NCI-H146 (cell line): ENCODE results near the gene SYMPK.
"Not testable (repeated sequence)": the region's sequence is repeated elsewhere in the genome, so short reads cannot be mapped to it uniquely, and the experiment has no call there.

Experiments used
- DNase-seq: peaks from one replicate; lab custom pipeline; 2025; lab: John Stamatoyannopoulos, UW

SYMPK gene

DNA sequence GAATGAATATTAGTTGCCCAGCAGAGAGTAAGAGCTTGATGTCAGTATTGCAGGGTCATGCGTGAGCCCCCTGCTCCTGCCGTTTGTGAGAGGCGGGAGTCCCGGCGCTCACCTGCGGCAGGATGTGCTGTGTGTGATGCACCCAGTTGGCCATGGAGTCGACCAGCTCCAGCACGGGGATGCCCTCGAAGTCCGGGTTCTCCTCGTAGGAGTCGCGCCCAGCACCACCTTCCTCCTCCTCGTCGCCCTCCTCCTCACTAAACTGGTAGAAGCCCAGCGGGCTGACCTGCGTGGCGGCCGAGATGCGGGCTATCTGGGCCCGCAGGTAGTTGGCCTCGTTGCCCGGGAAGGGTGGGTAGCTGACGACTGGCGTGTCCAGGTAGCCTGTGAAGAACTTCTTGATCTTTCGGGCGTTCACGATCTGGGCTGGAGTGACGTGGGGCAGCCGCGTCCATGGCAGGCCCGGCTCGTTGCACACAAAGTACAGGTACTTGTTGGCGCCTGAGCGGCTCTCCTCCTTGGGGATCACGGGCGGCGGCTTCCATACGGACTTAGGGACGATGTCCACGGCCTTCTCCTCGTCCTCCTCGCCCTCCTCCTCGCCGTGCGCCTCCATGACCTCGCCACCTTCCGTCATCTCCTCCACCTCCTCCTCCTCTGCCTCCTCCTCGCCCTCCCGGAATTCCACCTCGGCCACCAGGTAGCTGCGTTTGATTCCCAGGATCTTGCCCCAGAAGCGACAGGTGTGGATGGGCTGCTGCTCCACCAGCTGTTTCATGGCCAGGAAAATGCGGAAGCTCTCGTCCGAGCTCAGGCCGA is 58.6 kb downstream of the SYMPK start:
- DNase-seq: no peak

DNA sequence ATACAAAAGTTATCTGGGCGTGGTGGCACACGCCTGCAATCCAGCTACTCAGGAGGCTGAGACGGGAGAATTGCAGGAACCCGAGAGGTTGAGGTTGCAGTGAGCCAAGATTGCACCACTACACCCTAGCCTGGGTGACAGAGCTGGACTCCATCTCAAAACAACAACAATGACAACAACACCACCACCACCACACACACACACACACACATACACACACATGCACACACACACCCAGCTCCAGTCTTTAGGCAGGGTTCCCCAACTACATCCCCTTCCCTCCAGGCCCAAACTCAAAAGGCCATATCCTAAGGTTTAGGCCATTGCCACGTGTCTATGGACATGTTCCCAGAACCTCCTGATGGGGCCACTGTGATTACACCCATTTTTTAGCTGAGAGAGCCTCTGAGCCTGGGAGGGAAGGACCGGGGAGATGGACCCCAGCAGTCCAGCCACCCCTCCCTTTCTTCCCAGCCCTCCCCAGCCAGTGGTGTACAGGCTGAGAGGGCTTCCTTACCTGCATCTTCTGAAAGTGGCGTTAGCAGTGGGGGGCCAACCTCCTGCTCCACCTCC is 61.3 kb downstream of the SYMPK start:
- no peak for DNase-seq

- DNase-seq: no peak
Observed at GRCh38 chr19:45800070-45800553, 62.8 kb downstream of the SYMPK start.

DNA sequence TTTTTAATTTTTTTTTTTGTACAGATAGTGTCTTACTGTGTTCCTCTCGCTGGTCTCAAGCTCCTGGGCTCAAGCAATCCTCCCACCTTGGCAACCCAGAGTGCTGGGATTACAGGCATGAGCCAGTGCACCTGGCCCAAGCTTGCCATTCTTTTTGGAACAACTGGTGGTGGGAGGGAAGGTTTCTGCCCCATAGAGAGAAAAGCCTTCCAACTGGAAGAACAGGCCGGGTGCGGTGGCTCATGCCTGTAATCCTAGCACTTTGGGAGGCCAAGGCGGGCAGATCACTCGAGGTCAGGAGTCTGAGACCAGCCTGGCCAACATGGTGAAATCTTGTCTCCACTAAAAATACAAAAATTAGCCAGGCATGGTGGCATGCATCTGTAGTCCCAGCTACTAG is 63.4 kb downstream of the SYMPK start:
- not testable (repeated sequence) for DNase-seq

DNA sequence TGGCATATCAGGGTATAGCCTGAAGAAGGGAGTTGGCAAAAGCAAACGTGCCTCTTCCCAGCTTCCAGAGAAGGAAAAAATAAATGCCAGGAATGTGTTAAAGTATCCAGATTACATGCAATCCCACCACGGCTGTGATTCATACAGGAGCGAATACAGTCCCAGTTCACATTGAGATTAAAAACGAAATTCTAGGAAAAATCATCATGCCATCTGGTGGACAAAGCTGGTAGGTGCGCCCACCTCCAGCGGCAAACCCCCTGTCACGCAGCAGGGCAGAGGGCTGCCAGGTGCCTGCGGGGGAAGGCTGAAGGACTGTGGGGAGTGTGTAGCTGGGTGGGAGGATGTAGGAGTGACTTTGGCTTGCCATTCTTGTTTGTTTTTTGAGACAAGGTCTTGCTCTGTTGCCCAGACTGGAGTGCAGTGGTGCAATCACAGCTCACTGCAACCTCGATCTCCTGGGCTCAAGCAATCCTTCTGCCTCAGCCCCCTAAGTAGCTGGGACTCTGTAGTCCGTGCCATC is 63.9 kb downstream of the SYMPK start:
- peak; percentile 71 for DNase-seq

DNA sequence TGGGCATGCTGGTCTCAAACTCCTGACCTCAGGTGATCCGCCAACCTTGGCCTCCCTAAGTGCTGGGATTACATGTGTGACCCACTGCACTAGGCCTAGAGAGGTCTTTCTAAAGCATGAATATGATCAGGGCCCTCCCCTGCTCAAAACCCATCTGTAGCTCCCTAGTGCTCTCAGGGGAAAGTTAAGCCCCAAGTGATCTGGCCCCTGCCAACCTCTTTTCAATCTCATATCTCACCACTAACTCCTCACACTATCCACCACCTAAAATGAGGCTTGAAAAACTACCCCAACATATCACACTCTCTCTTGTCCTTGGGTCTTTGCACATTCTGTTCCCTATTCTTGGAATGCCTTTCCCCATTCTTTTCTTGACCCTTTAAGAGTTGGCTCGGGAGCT is 68.3 kb downstream of the SYMPK start:
- no peak for DNase-seq

GRCh38 chr19:45793876-45794275 is 69.1 kb downstream of the SYMPK start:
- no peak for DNase-seq

- no peak for DNase-seq
Observed at GRCh38 chr19:45793178-45793564, 69.8 kb downstream of the SYMPK start.

DNA sequence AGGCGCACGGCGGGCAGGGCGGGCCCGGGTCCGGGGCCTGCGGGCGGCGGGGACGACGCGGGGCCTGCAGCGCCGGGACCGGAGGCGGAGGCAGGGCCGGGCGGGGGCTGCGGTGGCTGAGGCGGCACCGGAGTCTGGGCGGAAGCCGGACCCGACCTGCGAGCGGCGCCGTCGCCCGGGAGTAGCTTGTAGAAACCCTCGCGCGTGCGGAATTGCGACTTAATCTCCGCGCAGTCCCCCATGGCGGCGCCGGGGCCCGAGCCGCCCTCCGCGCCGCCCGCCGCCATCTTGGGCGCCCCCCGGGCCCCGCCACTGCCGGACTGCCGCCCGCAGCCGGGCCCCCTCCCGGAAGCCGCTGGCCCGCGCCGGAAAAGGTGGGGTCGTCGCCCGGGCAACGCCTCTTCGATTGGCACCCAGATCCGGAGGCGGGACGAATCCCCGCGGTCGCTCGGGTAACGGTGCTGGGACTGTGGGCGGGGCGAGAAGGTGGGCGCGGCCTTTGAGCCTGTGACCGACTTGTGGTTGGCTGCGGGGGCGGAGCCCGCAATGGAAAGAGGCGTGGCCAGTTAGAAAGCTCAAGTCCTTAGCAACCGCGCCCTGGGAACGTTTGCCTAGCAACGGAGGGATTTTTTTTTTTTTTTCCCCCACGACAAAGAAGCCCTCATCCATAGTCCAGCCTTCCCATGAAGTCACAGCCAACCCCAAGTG is 70.3 kb downstream of the SYMPK start, which contains the start of gene DMWD:
TSS of gene DMWD (minus strand) at position 376 of the 708 bp plus-strand sequence. CDS start at position 287, 89 bp downstream.
- peak; percentile 100 for DNase-seq

- peak; percentile 46 for DNase-seq
Observed at GRCh38 chr19:45791744-45792469, 71.0 kb downstream of the SYMPK start.

- no peak for DNase-seq
Observed at GRCh38 chr19:45790942-45791341, 72.0 kb downstream of the SYMPK start.

DNA sequence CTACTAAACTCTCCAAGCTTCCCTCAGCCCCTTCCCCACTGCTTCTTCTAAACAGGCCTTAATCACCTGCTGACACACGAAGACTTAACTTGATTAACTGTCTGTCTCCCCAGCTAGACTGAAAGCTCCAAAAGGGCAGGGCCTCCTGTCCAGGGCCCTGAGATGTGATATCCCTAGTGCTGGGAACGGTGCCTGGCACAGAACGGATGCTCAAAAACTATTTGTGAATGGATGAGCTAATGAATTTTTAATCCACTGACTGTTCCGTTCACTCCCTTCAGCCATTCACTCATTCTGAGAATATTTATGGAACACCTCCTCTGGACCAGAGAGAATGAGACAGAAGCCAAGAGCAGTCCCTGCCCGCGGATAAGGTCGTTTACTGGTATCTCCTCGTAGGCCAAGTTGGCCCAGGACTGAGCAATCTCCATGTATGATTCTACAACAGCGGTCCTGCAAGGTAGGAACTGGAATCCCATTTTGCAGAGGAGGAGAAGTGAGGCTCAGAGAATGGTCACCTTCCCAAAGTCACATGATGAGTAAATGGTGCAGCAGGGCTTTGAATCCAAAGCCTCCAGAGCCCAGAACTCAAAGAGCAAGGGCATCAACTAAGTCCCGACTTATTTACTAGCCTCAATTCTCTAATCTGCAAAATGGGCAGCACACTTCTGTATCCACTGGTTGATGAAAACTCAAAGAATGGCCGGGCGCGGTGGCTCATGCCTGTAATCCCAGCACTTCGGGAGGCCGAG is 73.7 kb downstream of the SYMPK start:
- no peak for DNase-seq

- DNase-seq: no peak
Observed at GRCh38 chr19:45786533-45786894, 76.4 kb downstream of the SYMPK start.

DNA sequence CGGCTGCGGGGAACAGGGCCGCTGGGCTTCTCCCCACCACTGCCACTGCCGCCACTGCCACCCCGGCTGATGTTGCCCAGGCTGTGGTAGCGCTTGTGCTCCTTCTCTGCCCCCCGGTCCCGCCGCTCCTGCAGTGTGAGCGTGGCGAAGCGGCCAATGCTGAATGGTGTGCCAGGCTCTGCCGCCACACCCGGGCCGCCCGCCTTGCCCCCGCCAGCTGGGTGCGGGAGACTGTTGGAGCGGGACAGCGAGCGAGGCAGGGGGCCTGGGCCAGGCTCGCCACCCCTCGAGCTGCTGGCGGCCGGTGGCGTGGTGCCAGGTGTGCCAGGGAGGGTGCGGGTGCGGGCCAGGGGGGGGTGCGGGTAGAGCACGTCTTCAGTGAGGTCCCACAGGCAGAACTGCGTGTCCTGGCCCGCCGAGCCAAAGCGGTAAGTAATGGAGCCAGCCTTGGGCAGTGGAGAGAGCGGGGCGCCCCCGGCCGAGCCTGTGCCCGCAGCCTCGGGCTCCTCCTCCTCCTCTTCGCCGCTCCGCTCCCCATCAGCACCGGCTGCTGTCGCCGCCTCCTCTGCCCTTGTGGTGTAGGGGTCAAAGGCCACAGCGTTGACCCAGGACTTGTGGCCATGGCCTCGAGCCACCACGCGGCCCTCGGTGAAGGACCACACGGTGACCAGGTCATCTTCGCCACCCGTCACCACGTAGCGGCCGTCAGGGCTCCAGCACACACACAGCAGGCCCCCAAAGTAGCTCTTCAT is 77.0 kb downstream of the SYMPK start:
- DNase-seq: no peak

DNA sequence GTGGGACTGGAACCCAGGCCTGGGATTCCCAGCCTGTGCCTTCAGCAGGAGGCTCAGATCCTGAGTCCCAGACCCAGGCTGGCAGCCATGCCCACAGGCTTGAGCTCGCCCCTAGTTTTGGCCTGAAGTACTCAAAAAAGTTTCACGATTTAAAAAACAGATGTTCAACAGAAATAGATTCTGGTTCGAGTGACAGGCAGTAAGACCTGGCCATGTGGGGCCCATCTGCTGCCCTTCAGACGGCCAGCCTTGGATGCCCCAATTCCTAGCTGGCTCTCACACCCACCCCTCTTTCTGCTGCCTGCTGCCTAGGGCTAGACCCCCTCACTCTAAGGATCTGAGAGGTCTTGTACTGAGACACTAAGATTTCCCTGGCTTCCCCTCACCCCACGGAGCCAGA is 77.8 kb downstream of the SYMPK start:
- DNase-seq: no peak

GRCh38 chr19:45784096-45784495 is 78.9 kb downstream of the SYMPK start:
- DNase-seq: no peak

GRCh38 chr19:45782820-45783785 is 79.8 kb downstream of the SYMPK start:
- DNase-seq: no peak

DNA sequence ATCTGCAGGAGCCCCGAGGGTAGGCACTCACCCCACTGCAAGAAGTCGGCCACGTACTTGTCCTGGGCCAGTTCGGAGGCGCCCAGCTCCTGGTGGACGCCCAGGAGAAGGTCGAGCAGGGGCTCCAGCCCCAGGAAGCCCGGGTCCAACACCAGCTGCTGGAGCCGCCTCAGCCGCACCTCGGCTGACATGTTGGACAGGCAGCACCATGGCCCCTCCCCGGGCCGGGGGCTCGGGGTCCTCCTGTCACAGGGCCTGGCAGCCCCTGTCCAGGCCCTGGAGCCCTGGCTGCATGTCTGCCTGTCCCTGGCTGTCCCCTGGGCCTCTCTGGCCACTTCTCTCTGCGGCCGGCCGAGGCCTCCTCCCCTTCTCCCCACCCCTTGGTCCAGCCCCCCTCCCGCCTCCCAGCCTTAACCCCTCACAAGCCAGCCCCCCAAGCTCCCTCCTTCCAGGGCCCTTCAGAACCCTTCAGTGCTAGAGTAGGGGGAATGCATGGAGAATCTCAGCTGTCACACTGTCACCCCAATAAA is 80.7 kb downstream of the SYMPK start, which contains the start of gene DMPK:
TSS of gene DMPK (minus strand) at position 329 of the 530 bp plus-strand sequence. CDS start at position 191, 138 bp downstream.
- peak; percentile 47 for DNase-seq
